Measurements from ENCODE around the gene PRMT3. TPM values are rescaled to one million over a fixed set of nuclear protein-coding genes. Genes with fewer than 3 reads are reported as not detected.

PRMT3 gene
- total RNA-seq, 4 donors from 2014 or later, result 10.5 to 42.1 (median 16.2) TPM

DNA sequence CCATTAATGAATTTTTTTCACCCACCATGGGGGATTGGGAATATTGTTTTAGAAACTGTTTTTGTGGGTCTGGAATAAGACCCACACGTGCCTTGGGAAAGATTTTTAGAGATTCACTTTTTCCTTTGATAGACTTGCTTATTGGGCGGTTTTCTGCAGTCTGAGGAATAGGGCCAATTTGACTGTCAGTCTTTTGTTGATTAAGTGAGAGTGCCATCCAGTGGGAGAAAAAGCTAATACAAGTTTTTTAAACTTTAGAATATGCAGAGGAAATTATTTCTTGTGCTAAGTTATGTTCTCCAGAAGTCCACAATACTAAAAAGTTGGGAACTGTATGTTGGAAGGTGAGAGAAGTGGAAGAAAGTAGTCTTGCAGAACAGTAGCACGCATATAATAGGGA lies 56.1 kb downstream of the PRMT3 start:
- TF ChIP-seq, protein P1, sequence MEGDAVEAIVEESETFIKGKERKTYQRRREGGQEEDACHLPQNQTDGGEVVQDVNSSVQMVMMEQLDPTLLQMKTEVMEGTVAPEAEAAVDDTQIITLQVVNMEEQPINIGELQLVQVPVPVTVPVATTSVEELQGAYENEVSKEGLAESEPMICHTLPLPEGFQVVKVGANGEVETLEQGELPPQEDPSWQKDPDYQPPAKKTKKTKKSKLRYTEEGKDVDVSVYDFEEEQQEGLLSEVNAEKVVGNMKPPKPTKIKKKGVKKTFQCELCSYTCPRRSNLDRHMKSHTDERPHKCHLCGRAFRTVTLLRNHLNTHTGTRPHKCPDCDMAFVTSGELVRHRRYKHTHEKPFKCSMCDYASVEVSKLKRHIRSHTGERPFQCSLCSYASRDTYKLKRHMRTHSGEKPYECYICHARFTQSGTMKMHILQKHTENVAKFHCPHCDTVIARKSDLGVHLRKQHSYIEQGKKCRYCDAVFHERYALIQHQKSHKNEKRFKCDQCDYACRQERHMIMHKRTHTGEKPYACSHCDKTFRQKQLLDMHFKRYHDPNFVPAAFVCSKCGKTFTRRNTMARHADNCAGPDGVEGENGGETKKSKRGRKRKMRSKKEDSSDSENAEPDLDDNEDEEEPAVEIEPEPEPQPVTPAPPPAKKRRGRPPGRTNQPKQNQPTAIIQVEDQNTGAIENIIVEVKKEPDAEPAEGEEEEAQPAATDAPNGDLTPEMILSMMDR (IDR thresholded peaks at IDR 0.05), result peak in 3 of 6 experiments; percentile 11 to 25 (median 17)
- no peak for TF ChIP-seq POLR2A (IDR thresholded peaks at IDR 0.05)
- DNase-seq, result no peak

DNA sequence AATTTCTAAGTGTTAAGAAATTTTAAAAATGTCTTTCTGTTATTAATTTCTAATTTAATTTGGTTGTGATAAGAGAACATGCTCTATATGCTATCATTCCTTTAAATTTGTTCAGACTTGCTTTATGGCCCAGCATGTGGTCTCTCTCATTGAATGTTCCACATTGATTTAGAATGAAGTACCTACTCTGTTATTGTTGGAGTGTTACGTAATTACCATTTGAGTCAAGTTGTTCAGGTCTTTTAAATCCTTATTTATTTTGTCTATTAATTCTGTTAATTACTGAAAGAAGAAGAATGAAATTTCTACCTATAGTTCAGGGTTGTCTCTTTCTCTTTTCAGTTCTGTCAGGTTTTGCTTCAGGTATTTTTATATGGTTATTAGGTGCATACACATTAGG lies 57.0 kb downstream of the PRMT3 start:
- Histone ChIP-seq H3K27me3 (no peaks in the 10 kb centered on the region), H3K4me3 (no peak overlapping the region), H3K27ac (no peak overlapping the region), H3K36me3 (no peaks in the 10 kb centered on the region), H3K9me3 (no peaks in the 10 kb centered on the region), H3K4me1 (no peaks in the 10 kb centered on the region)
- TF ChIP-seq POLR2A (IDR thresholded peaks at IDR 0.05), result no peak
- TF ChIP-seq, protein P1 (IDR thresholded peaks at IDR 0.05), result no peak
- DNase-seq, result no peak

More for the DNA sequence above, 56.1 kb downstream of the PRMT3 start:
- Histone ChIP-seq H3K4me1 (no peaks in the 10 kb centered on the region), H3K4me3 (no peak overlapping the region), H3K9me3 (no peaks in the 10 kb centered on the region), H3K36me3 (no peaks in the 10 kb centered on the region), H3K27me3 (no peaks in the 10 kb centered on the region), H3K27ac (no peak overlapping the region)

DNA sequence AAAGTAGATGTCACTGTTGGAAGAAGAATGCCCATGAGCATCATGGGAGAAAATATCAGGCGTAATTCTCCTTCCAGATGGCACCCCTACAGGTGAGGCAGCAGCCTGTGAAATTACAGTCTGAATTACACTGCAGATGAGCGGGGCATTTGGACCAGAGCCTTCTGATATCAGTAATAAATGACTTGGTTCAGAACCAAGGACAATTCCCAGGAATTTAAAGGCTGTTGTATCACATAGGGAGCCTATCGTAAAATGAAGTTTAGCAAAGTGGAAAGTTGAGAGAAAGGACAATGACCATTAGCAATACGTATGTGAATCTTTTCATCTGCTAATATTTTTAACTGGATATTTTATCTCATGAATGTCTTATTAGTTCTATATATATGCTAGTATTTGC lies 61.3 kb downstream of the PRMT3 start:
- Histone ChIP-seq H3K27ac (no peak overlapping the region), H3K9me3 (no peaks in the 10 kb centered on the region), H3K36me3 (peaks cover 0 to 4% (median 0%) of the 10 kb centered on the region in 3 donors), H3K4me3 (no peak overlapping the region), H3K27me3 (no peaks in the 10 kb centered on the region), H3K4me1 (no peaks in the 10 kb centered on the region)
- no peak for TF ChIP-seq POLR2A (IDR thresholded peaks at IDR 0.05)
- TF ChIP-seq, protein P1 (IDR thresholded peaks at IDR 0.05), result no peak
- DNase-seq, result no peak

DNA sequence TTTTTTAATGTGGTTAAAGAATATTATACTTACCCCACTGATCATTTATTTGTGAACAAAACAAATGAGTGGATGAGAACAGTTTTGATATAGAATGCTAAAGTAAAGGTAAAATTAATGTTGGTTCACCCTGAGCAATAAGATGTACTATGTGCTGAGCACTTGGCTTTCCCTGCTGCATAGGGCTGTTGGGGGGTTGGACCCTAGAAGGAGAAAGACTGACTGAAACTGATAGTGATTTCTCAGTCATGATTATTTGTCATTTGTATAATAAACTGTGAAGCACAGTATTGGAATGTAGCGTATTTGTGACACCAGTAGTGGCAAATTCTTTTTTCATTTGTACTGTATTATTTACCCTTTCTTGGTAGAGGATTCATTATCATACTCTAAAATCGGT lies 63.3 kb downstream of the PRMT3 start:
- H3K9me3 ChIP-seq, result no peaks in the 10 kb centered on the region
- no peak for DNase-seq
- H3K4me3 ChIP-seq, result no peak overlapping the region
- H3K4me1 ChIP-seq, result no peaks in the 10 kb centered on the region
- peaks cover 0 to 4% (median 0%) of the 10 kb centered on the region in 3 donors for H3K36me3 ChIP-seq
- no peaks in the 10 kb centered on the region for H3K27me3 ChIP-seq
- no peak overlapping the region for H3K27ac ChIP-seq
- no peak for TF ChIP-seq POLR2A (IDR thresholded peaks at IDR 0.05)
- TF ChIP-seq, protein P1 (IDR thresholded peaks at IDR 0.05), result no peak

DNA sequence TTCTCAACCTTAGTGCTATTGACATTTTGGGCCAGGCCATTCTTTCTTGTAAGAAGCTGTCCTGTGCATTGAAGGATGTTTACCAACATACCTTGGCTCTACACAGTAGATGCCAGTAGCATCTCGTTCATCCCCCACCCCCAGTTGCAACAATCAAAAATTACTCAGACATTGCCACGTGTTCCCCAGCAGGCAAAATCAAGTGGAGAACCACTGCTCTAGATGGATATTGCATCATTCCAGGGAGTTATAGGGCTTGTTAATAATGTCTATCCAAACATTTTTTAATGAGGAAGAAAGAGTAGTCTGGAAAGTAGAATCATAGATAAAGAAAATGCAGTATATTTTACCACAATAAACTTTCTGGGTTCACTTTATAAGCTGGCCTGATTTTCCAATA lies 64.1 kb downstream of the PRMT3 start:
- Histone ChIP-seq H3K4me3 (no peak overlapping the region), H3K4me1 (no peaks in the 10 kb centered on the region), H3K9me3 (no peaks in the 10 kb centered on the region), H3K27ac (no peak overlapping the region), H3K27me3 (no peaks in the 10 kb centered on the region), H3K36me3 (peaks cover 0 to 4% (median 0%) of the 10 kb centered on the region in 3 donors)
- no peak for TF ChIP-seq POLR2A (IDR thresholded peaks at IDR 0.05)
- TF ChIP-seq, protein P1 (IDR thresholded peaks at IDR 0.05), result no peak
- DNase-seq, result no peak

DNA sequence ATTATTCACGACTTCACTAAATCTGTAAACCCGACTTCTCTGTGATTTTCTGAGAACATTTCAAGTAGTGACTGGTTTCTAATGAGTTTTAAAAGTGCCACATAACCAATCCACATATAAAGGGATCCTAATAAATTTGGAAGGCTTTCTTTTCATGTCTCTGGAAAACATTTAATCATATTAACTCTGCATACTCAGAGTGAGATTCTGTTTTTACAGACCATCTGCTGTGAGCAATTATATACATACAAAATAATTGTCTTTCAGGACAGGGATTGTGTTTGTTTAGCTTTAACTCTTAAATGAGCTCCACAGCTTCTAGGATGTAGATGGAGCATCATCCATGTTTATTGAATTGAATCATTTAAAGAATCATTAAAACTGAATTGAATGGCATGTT lies 65.1 kb downstream of the PRMT3 start:
- no peaks in the 10 kb centered on the region for H3K27me3 ChIP-seq
- H3K36me3 ChIP-seq, result peaks cover 0 to 4% (median 0%) of the 10 kb centered on the region in 3 donors
- H3K4me1 ChIP-seq, result no peaks in the 10 kb centered on the region
- H3K4me3 ChIP-seq, result no peak overlapping the region
- TF ChIP-seq, protein P1 (IDR thresholded peaks at IDR 0.05), result no peak
- no peak for TF ChIP-seq POLR2A (IDR thresholded peaks at IDR 0.05)
- H3K9me3 ChIP-seq, result no peaks in the 10 kb centered on the region
- DNase-seq, result no peak
- no peak overlapping the region for H3K27ac ChIP-seq
